ENCODE data around the gene CALCOCO2. TPM values are rescaled to one million over a fixed set of nuclear protein-coding genes. Genes with fewer than 3 reads are reported as not detected.

CALCOCO2 gene
- total and polyA plus RNA-seq, 2 of the 13 experiments (the other 11 are each of a cell fraction or from before 2014, with no cell fraction given), result 72.9 to 111 TPM

GRCh38 chr17:48907713-48908046 lies 76.8 kb downstream of the CALCOCO2 start:
- intact Hi-C loops (cut with micrococcal nuclease; ENCODE audit: unreplicated experiment) (loop anchor here (1.0 kb wide), 1 partner anchor 15 kb away; the partner anchor contains the start of gene ATP5MC1), in situ Hi-C loops (cut with HindIII; ENCODE audit: extremely low pct_ligation_motif_present, low pct_unique_long_range_greater_than_20kb) (no loop called here)
- Histone ChIP-seq H3K4me1 (ENCODE audit: insufficient read depth, low read length) (peaks cover 70% of the 10 kb centered on the region), H3K4me3 (replicated peaks in 1 of 3; ENCODE audit: insufficient read depth in 1 of 3, low read depth in 2 of 3, low read length in 3 of 3) (peak overlapping the region; percentile 82 to 97 (median 94)), H2AFZ (ENCODE audit: low read length) (peak overlapping the region; percentile 24), H3K4me2 (ENCODE audit: low read depth, low read length) (peak overlapping the region; percentile 89), H3K36me3 (replicated peaks in 1 of 2; ENCODE audit: control insufficient read depth in 1 of 2, insufficient read depth in 2 of 2, low read length in 2 of 2) (peaks cover 14 to 23% of the 10 kb centered on the region in 2 experiments), H3K27ac (ENCODE audit: extremely low read length, insufficient read depth, low read length) (peak overlapping the region; percentile 91), H3K9me3 (ENCODE audit: low read length) (no peaks in the 10 kb centered on the region), H3K79me2 (ENCODE audit: insufficient read depth, low read length) (peaks cover 37% of the 10 kb centered on the region), H3K27me3 (ENCODE audit: control insufficient read depth in 1 of 2, insufficient read depth in 2 of 2, low read length in 2 of 2) (no peaks in the 10 kb centered on the region; a peak in 1 of 5 replicates), H4K20me1 (ENCODE audit: insufficient read depth, low read length) (peaks cover 31% of the 10 kb centered on the region), H3K9ac (ENCODE audit: insufficient read depth, low read depth, low read length) (peak overlapping the region; percentile 89)
- DNase-seq (ENCODE audit: low spot score) (no peak), FAIRE-seq (no peak), ATAC-seq (no peak; the same call in 1 of the 3 replicates)
- TSS peak; percentile 89 for BruUV-seq (replicated peaks)
- TF ChIP-seq ZKSCAN1 (IDR thresholded peaks at IDR 0.05; ENCODE audit: low read length), result peak; percentile 53
- peak; percentile 18; the same call in 1 of the 2 replicates for TF ChIP-seq IRX3 (CRISPR knock-in tag; IDR thresholded peaks at IDR 0.05; ENCODE audit: borderline replicate concordance, low read depth)
- TF ChIP-seq NCOA2 (CRISPR knock-in tag; IDR thresholded peaks at IDR 0.05), result no peak
- 0 out of 2 replicates have a peak, but pooled peaks have one; percentile 81 for TF ChIP-seq FOXO4 (CRISPR knock-in tag; conservative IDR thresholded peaks at IDR 0.05)
- TF ChIP-seq PLRG1 (conservative IDR thresholded peaks at IDR 0.05), result no peak
- 0 out of 2 replicates have a peak, but pooled peaks have one; percentile 18 for TF ChIP-seq ZNF235 (CRISPR knock-in tag; IDR thresholded peaks at IDR 0.05; ENCODE audit: borderline replicate concordance)
- 0 out of 2 replicates have a peak, but pooled peaks have one; percentile 10 for TF ChIP-seq THYN1 (CRISPR knock-in tag; IDR thresholded peaks at IDR 0.05; ENCODE audit: borderline replicate concordance, low read depth)
- TF ChIP-seq RFX5 (IDR thresholded peaks at IDR 0.05; ENCODE audit: low read depth, low read length), result peak; percentile 37; the same call in 1 of the 2 replicates
- peak; percentile 13; the same call in 1 of the 2 replicates for TF ChIP-seq ZSCAN5A (CRISPR knock-in tag; IDR thresholded peaks at IDR 0.05; ENCODE audit: borderline replicate concordance)
- TF ChIP-seq RFX1 (IDR thresholded peaks at IDR 0.05), result peak; percentile 75
- TF ChIP-seq NFE2L2 (IDR thresholded peaks at IDR 0.05; ENCODE audit: low read length), result peak; percentile 55
- TF ChIP-seq SNAPC2 (CRISPR knock-in tag; IDR thresholded peaks at IDR 0.05), result 0 out of 2 replicates have a peak, but pooled peaks have one; percentile 8
- TF ChIP-seq CC2D1A (CRISPR knock-in tag; IDR thresholded peaks at IDR 0.05), result peak; percentile 65
- no peak for TF ChIP-seq HINFP (CRISPR knock-in tag; IDR thresholded peaks at IDR 0.05; ENCODE audit: low read depth)
- peak; percentile 85; the same call in 1 of the 2 replicates for TF ChIP-seq ZNF33B (CRISPR knock-in tag; IDR thresholded peaks at IDR 0.05)
- TF ChIP-seq RFX3 (CRISPR knock-in tag; IDR thresholded peaks at IDR 0.05), result peak; percentile 71
- TF ChIP-seq MAFG (CRISPR knock-in tag; IDR thresholded peaks at IDR 0.05), result no peak
- CTCF ChIA-PET (ENCODE audit: low intra/inter-chr PET ratio, low total read pairs), result no interaction called here
- 3% methylated on average over 2 of the region's 2 CpGs for WGBS (ENCODE audit: low lambda C conversion rate)
- POLR2A ChIA-PET, result interaction anchor here (0.6 to 9.6 kb wide), 10 partner anchors 10 to 91 kb away, joined by 3 to 194 read pairs (median 8); partner anchors contain the start of genes ATP5MC1, IGF2BP1 and SNF8
